ENCODE results near the gene TTN. TPM values are rescaled to one million over a fixed set of nuclear protein-coding genes. Genes with fewer than 3 reads are reported as not detected.

The TTN gene
- total and polyA plus RNA-seq, 2 experiments from 2014 or later = 12.5 to 15.7 TPM

DNA sequence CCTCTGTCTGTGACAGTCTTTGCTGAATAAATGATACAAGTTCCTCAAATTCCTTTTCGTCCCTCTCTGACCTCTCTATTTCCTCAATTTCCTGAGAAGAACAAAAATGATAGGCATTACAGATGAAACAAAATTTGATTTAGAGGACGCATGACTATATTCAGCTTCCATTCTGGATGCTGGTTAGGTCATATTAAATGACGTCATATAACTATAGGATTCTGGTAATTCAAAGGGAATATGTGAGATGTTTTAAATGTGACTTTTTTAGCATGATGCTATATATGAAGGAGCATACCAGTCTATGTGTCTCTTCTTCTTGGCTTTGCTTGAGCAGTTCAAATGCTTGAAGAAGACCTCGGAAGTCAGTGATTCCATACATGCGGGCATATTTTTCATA lies 102.3 kb downstream of the TTN start:
- Mint-ChIP-seq H3K4me3 (no peak overlapping the region), H3K27ac (no peak overlapping the region), H3K27me3 (ENCODE audit: insufficient read depth, low read depth, poor library complexity) (no peaks in the 10 kb centered on the region), H3K4me1 (no peaks in the 10 kb centered on the region), H3K36me3 (ENCODE audit: low read depth) (no peaks in the 10 kb centered on the region), H3K9me3 (no peaks in the 10 kb centered on the region)
- TF ChIP-seq CREB1 (CRISPR knock-in tag; IDR thresholded peaks at IDR 0.05; ENCODE audit: low read depth) (no peak), STAT1 (IDR thresholded peaks at IDR 0.05; ENCODE audit: unreplicated experiment) (no peak), ETS1 (IDR thresholded peaks at IDR 0.05) (no peak), ZNF114 (CRISPR knock-in tag; IDR thresholded peaks at IDR 0.05) (no peak), EZH2 (IDR thresholded peaks at IDR 0.05; ENCODE audit: low read depth, unreplicated experiment) (no peak), POLR2AphosphoS5 (IDR thresholded peaks at IDR 0.05; ENCODE audit: low read depth) (no peak), CTCF (conservative IDR thresholded peaks at IDR 0.05; ENCODE audit: low read depth in 2 of 2) (no peak), REST (IDR thresholded peaks at IDR 0.05; ENCODE audit: unreplicated experiment) (no peak), ZNF331 (CRISPR knock-in tag; IDR thresholded peaks at IDR 0.05; ENCODE audit: low read depth) (no peak), EZH2phosphoT487 (IDR thresholded peaks at IDR 0.05; ENCODE audit: unreplicated experiment) (no peak), JUNB (IDR thresholded peaks at IDR 0.05; ENCODE audit: unreplicated experiment) (no peak), NANOG (IDR thresholded peaks at IDR 0.05; ENCODE audit: borderline replicate concordance) (no peak)
- TF ChIP-seq, protein P1, sequence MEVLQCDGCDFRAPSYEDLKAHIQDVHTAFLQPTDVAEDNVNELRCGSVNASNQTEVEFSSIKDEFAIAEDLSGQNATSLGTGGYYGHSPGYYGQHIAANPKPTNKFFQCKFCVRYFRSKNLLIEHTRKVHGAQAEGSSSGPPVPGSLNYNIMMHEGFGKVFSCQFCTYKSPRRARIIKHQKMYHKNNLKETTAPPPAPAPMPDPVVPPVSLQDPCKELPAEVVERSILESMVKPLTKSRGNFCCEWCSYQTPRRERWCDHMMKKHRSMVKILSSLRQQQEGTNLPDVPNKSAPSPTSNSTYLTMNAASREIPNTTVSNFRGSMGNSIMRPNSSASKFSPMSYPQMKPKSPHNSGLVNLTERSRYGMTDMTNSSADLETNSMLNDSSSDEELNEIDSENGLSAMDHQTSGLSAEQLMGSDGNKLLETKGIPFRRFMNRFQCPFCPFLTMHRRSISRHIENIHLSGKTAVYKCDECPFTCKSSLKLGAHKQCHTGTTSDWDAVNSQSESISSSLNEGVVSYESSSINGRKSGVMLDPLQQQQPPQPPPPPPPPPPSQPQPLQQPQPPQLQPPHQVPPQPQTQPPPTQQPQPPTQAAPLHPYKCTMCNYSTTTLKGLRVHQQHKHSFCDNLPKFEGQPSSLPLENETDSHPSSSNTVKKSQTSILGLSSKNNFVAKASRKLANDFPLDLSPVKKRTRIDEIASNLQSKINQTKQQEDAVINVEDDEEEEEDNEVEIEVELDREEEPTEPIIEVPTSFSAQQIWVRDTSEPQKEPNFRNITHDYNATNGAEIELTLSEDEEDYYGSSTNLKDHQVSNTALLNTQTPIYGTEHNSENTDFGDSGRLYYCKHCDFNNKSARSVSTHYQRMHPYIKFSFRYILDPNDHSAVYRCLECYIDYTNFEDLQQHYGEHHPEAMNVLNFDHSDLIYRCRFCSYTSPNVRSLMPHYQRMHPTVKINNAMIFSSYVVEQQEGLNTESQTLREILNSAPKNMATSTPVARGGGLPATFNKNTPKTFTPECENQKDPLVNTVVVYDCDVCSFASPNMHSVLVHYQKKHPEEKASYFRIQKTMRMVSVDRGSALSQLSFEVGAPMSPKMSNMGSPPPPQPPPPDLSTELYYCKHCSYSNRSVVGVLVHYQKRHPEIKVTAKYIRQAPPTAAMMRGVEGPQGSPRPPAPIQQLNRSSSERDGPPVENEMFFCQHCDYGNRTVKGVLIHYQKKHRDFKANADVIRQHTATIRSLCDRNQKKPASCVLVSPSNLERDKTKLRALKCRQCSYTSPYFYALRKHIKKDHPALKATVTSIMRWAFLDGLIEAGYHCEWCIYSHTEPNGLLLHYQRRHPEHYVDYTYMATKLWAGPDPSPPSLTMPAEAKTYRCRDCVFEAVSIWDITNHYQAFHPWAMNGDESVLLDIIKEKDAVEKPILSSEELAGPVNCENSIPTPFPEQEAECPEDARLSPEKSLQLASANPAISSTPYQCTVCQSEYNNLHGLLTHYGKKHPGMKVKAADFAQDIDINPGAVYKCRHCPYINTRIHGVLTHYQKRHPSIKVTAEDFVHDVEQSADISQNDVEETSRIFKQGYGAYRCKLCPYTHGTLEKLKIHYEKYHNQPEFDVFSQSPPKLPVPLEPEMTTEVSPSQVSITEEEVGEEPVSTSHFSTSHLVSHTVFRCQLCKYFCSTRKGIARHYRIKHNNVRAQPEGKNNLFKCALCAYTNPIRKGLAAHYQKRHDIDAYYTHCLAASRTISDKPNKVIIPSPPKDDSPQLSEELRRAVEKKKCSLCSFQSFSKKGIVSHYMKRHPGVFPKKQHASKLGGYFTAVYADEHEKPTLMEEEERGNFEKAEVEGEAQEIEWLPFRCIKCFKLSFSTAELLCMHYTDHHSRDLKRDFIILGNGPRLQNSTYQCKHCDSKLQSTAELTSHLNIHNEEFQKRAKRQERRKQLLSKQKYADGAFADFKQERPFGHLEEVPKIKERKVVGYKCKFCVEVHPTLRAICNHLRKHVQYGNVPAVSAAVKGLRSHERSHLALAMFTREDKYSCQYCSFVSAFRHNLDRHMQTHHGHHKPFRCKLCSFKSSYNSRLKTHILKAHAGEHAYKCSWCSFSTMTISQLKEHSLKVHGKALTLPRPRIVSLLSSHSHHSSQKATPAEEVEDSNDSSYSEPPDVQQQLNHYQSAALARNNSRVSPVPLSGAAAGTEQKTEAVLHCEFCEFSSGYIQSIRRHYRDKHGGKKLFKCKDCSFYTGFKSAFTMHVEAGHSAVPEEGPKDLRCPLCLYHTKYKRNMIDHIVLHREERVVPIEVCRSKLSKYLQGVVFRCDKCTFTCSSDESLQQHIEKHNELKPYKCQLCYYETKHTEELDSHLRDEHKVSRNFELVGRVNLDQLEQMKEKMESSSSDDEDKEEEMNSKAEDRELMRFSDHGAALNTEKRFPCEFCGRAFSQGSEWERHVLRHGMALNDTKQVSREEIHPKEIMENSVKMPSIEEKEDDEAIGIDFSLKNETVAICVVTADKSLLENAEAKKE (CRISPR knock-in tag; IDR thresholded peaks at IDR 0.05) = no peak
- no peak overlapping the region for H3K4me3 ChIP-seq
- H3K79me2 ChIP-seq (replicated peaks; ENCODE audit: insufficient read depth) = no peaks in the 10 kb centered on the region
- H3K36me3 ChIP-seq (ENCODE audit: insufficient read depth) = no peaks in the 10 kb centered on the region
- no peaks in the 10 kb centered on the region for H4K20me1 ChIP-seq (replicated peaks; ENCODE audit: insufficient read depth)
- H2AFZ ChIP-seq = no peak overlapping the region
- H3K9me2 ChIP-seq (ENCODE audit: insufficient read depth) = no peaks in the 10 kb centered on the region
- H3F3A ChIP-seq (replicated peaks; ENCODE audit: low read depth) = no peaks in the 10 kb centered on the region
- ATAC-seq (no peak), DNase-seq (ENCODE audit: low spot score) (no peak)
- H3K4me1 ChIP-seq (ENCODE audit: insufficient read depth) = no peaks in the 10 kb centered on the region
- no peak overlapping the region for H3K27ac ChIP-seq (ENCODE audit: low read depth)
- H3K27me3 ChIP-seq (ENCODE audit: insufficient read depth) = no peaks in the 10 kb centered on the region
- no peak overlapping the region for H3K4me2 ChIP-seq
